GM12878 (cell line): ENCODE measurements around the gene RPS6KL1. TPM values are rescaled to one million over a fixed set of nuclear protein-coding genes. Genes with fewer than 3 reads are reported as not detected.

Experiments used
- ATAC-seq: fragments of 200-7000 bp; cut with Tn5 transposase; 3 replicates; pipeline ENCODE4 v1.9.1; 2020; ENCODE audit warnings: mild to moderate bottlenecking, moderate library complexity
- BruUV-seq: library from RNA; stranded (reverse); fragments of 400-500 nt; replicated peaks from 2 replicates; lab custom pipeline; 2021; lab: Mats Ljungman, UMichigan
- CTCF ChIA-PET: fragments of 300-600 bp; sonication (Branson Sonifier 250); formaldehyde crosslinking; extraction: SDS; loops from one replicate; lab custom pipeline; 2021; ENCODE audit warnings: inconsistent platforms; lab: Yijun Ruan, JAX
- POLR2A ChIA-PET: fragments of 350-600 bp; formaldehyde crosslinking; extraction: SDS; loops from one replicate; lab custom pipeline; 2021; ENCODE audit warnings: inconsistent platforms; lab: Charles Lee
- RAD21 ChIA-PET: fragments of 300-600 bp; sonication (Branson Sonifier 250); formaldehyde crosslinking; loops from one replicate; lab custom pipeline; 2023; ENCODE audit warnings: antibody characterized with exemption; ENCODE audit not compliant: unreplicated experiment; lab: Charles Lee
- SMC1A ChIA-PET: fragments of 300-600 bp; sonication (Branson Sonifier 250); formaldehyde crosslinking; loops from one replicate; lab custom pipeline; 2023; ENCODE audit not compliant: unreplicated experiment, uncharacterized antibody; lab: Charles Lee
- DNase-seq: peaks from one replicate; pipeline ENCODE4 v3.0.0-alpha.2; 2011; ENCODE audit warnings: low read depth, low spot score
- FAIRE-seq: peaks from 3 replicates; lab custom pipeline; 2011; peaks lifted over from hg19 to GRCh38; lab: Jason Lieb, UNC
- H2AFZ ChIP-seq: 2 replicates; pipeline ENCODE4 v1.6.0; 2011; ENCODE audit warnings: low read depth, low read length, control low read depth; ENCODE audit not compliant: control insufficient read depth
- H3K27ac ChIP-seq: 2 replicates; pipeline ENCODE4 v1.5.1; 2011; ENCODE audit warnings: control low read depth; ENCODE audit not compliant: control insufficient read depth, insufficient read depth
- H3K27me3 ChIP-seq, 2 experiments: replicated peaks in 1 of 2; 2 replicates each; pipeline versions ENCODE4 v1.6.0 to v1.6.1; 2011; ENCODE audit warnings: low read length in 1 of 2; ENCODE audit not compliant: control insufficient read depth in 2 of 2, insufficient read depth in 2 of 2
- H3K36me3 ChIP-seq, 2 experiments: 2 replicates each; pipeline ENCODE4 v1.5.1; 2011; ENCODE audit warnings: low read length in 1 of 2; ENCODE audit not compliant: control insufficient read depth in 2 of 2, insufficient read depth in 2 of 2
- H3K4me1 ChIP-seq: 2 replicates; pipeline ENCODE4 v1.6.1; 2011; ENCODE audit warnings: mild to moderate bottlenecking, low read length, moderate library complexity, mixed read lengths; ENCODE audit not compliant: control insufficient read depth, insufficient read depth
- H3K4me2 ChIP-seq: 2 replicates; pipeline ENCODE4 v1.6.0; 2011; ENCODE audit warnings: control low read depth; ENCODE audit not compliant: control insufficient read depth, insufficient read depth
- H3K4me3 ChIP-seq: fragments of 200-600 bp; sonication (generic); 2 replicates; pipeline ENCODE4 v1.5.1; 2016
- H3K79me2 ChIP-seq: 2 replicates; pipeline ENCODE4 v1.6.0; 2011; ENCODE audit warnings: low read length; ENCODE audit not compliant: control insufficient read depth, insufficient read depth
- H3K9ac ChIP-seq: 2 replicates; pipeline ENCODE4 v1.8.0; 2011; ENCODE audit warnings: low read length, control low read depth, mixed read lengths; ENCODE audit not compliant: control insufficient read depth, insufficient read depth
- H3K9me3 ChIP-seq: replicated peaks from 3 replicates; pipeline ENCODE4 v1.5.1; 2011; ENCODE audit warnings: mild to moderate bottlenecking, low read length; ENCODE audit not compliant: control insufficient read depth, insufficient read depth
- H4K20me1 ChIP-seq: 2 replicates; pipeline ENCODE4 v1.6.0; 2011; ENCODE audit not compliant: control insufficient read depth, insufficient read depth
- MYC ChIP-seq: IDR thresholded peaks from 2 replicates; pipeline ENCODE4 v1.6.1; 2011; ENCODE audit warnings: mild to moderate bottlenecking, low read length, moderate library complexity, inconsistent platforms; ENCODE audit not compliant: insufficient read depth, insufficient replicate concordance, insufficient read length, severe bottlenecking
- ZBED1 ChIP-seq: IDR thresholded peaks from 2 replicates; pipeline ENCODE4 v1.6.1; 2016; ENCODE audit warnings: borderline replicate concordance
- ZSCAN29 ChIP-seq: fragments of 450-650 bp; IDR thresholded peaks from 2 replicates; pipeline ENCODE4 v1.6.1; 2017; ENCODE audit warnings: mild to moderate bottlenecking, moderate library complexity
- WGBS: methylation state at CpG from one replicate; pipeline ENCODE4 v1.1.6; 2016; ENCODE audit warnings: low lambda C conversion rate; ENCODE audit not compliant: insufficient replicate concordance, insufficient coverage; ENCODE audit errors: missing lambda C conversion rate; 5-methylcytosine and 5-hydroxymethylcytosine counted together
- in situ Hi-C: fragments of 300-500 bp; cut with MboI; formaldehyde crosslinking; loops from 9 replicates; pipeline ENCODE4 v1.14.3; 2018; ENCODE audit warnings: mixed read lengths
- intact Hi-C: fragments of 100-400 bp; cut with micrococcal nuclease; formaldehyde crosslinking; loops from one replicate; pipeline ENCODE4 v1.14.2; 2022; ENCODE audit not compliant: unreplicated experiment
- polyA plus RNA-seq, 11 experiments: library from polyadenylated mRNA; depleted of rRNA in 4 of 11; unstranded in 6 of 11; stranded (reverse) in 5 of 11; fragments of >200 nt; fragmentation: Nextera tagmentation in 4 of 11; fragmentation: Illumina TruSeq in 1 of 11; extraction: Ambion mirVana in 4 of 11; extraction: Trizol in 1 of 11; gene quantifications; 1 replicate in 1 of 11; 2 replicates in 10 of 11; pipeline versions ENCODE4 v1.2.1 to v1.2.3, GENCODE V29; 2011 to 2016; ENCODE audit warnings: inconsistent platforms in 2 of 11, missing spikeins in 2 of 11, low read depth in 1 of 11
- total RNA-seq, 4 experiments: library from RNA; depleted of rRNA in 3 of 4; stranded (reverse); fragments of >200 nt in 3 of 4; fragmentation: Illumina TruSeq in 1 of 4; extraction: Trizol in 1 of 4; gene quantifications; 2 replicates each; pipeline versions ENCODE4 v1.2.1 to v1.2.3, GENCODE V29; 2013 to 2021
- TF ChIP-seq, protein P1 (sequence below): fragments of 450-650 bp; formaldehyde crosslinking; IDR thresholded peaks from 2 replicates; pipeline ENCODE4 v1.4.0; 2020; ENCODE audit warnings: mild to moderate bottlenecking, moderate library complexity
- TF ChIP-seq, protein P2 (sequence below): fragments of 450-650 bp; IDR thresholded peaks from 2 replicates; pipeline ENCODE4 v1.6.1; 2016; ENCODE audit warnings: mild to moderate bottlenecking

RPS6KL1 gene
- total and polyA plus RNA-seq, 10 of the 15 experiments (the other 5 are each of a cell fraction or from before 2014, with no cell fraction given), result 0.04 to 4.2 (median 2.0) TPM

DNA sequence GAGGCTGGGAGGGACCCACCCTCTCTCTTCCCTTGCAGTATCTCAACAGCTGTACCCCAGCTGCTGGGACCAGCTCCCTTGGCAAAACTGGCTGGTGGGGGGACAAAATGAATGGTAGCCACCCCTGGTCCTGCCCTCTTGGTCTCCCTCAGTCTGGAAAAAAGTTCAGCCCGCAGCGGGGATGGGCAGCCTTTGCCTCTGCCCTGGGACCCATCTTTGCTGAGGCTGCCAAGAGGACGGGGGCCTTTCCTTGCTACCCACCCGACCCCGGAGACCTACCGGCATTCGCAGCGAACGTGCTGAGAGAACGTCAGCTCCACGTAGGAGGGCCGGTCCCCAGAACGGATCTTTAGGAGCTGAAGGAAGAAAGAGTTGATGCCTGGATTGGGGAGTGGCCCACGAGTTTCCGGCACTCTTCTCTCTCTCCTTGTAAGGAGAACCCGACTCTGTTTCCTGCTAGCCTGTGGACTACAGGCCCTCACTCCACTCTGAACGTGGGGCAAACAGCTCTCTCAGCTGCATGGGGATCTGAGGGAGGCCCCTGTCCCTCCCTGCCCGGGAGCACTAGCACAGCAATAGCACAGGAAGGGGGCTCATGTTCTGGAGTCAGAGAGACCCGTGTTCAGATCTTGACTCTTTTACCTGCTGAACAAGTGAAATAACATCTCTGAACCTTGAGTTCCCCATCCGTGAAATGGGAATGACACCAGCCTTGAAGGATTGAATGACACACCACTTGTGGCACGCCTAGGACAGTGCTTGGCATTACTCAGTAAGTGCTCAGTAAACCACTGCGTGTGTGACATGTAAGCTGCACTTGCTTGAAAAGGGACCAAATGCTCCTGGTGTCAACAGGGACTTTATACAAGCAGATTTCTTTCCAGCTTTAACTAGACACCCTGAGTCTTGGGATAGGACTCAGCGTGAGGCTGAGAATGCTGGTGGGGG, 25.4 kb upstream of the RPS6KL1 start:
- 60% methylated on average over 22 of the region's 23 CpGs for WGBS
- Histone ChIP-seq H3K4me2 (no peak overlapping the region), H3K4me1 (peaks cover 4% of the 10 kb centered on the region), H3K36me3 (no peaks in the 10 kb centered on the region), H3K27me3 (no peaks in the 10 kb centered on the region), H3K9me3 (no peaks in the 10 kb centered on the region), H2AFZ (no peak overlapping the region), H3K79me2 (no peaks in the 10 kb centered on the region), H3K27ac (no peak overlapping the region), H3K9ac (no peak overlapping the region), H3K4me3 (no peak overlapping the region), H4K20me1 (no peaks in the 10 kb centered on the region)
- ATAC-seq (no peak), DNase-seq (no peak), FAIRE-seq (no peak)
- CTCF ChIA-PET, result interaction anchor here (1.1 to 9.1 kb wide), 10 partner anchors 10 to 140 kb away, joined by 3 to 129 read pairs (median 6); partner anchors contain the start of gene EIF2B2
- RAD21 ChIA-PET, result interaction anchor here (0.8 to 2.6 kb wide), 3 partner anchors 13 to 140 kb away, joined by 4 to 17 read pairs (median 5); no protein-coding TSS in a partner anchor
- in situ Hi-C loops, result no loop called here
- POLR2A ChIA-PET, result no interaction called here
- SMC1A ChIA-PET, result interaction anchor here (0.8 to 6.1 kb wide), 7 partner anchors 13 to 176 kb away, joined by 3 to 32 read pairs (median 3); partner anchors contain the start of gene ACYP1
- TF ChIP-seq MYC (no peak), ZBED1 (no peak), ZSCAN29 (no peak)
- TF ChIP-seq, protein P1, sequence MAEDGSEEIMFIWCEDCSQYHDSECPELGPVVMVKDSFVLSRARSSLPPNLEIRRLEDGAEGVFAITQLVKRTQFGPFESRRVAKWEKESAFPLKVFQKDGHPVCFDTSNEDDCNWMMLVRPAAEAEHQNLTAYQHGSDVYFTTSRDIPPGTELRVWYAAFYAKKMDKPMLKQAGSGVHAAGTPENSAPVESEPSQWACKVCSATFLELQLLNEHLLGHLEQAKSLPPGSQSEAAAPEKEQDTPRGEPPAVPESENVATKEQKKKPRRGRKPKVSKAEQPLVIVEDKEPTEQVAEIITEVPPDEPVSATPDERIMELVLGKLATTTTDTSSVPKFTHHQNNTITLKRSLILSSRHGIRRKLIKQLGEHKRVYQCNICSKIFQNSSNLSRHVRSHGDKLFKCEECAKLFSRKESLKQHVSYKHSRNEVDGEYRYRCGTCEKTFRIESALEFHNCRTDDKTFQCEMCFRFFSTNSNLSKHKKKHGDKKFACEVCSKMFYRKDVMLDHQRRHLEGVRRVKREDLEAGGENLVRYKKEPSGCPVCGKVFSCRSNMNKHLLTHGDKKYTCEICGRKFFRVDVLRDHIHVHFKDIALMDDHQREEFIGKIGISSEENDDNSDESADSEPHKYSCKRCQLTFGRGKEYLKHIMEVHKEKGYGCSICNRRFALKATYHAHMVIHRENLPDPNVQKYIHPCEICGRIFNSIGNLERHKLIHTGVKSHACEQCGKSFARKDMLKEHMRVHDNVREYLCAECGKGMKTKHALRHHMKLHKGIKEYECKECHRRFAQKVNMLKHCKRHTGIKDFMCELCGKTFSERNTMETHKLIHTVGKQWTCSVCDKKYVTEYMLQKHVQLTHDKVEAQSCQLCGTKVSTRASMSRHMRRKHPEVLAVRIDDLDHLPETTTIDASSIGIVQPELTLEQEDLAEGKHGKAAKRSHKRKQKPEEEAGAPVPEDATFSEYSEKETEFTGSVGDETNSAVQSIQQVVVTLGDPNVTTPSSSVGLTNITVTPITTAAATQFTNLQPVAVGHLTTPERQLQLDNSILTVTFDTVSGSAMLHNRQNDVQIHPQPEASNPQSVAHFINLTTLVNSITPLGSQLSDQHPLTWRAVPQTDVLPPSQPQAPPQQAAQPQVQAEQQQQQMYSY (CRISPR knock-in tag), result no peak
- TF ChIP-seq, protein P2, sequence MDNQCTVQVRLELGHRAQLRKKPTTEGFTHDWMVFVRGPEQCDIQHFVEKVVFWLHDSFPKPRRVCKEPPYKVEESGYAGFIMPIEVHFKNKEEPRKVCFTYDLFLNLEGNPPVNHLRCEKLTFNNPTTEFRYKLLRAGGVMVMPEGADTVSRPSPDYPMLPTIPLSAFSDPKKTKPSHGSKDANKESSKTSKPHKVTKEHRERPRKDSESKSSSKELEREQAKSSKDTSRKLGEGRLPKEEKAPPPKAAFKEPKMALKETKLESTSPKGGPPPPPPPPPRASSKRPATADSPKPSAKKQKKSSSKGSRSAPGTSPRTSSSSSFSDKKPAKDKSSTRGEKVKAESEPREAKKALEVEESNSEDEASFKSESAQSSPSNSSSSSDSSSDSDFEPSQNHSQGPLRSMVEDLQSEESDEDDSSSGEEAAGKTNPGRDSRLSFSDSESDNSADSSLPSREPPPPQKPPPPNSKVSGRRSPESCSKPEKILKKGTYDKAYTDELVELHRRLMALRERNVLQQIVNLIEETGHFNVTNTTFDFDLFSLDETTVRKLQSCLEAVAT, result no peak
- intact Hi-C loops, result loop anchor here (10.0 kb wide), 1 partner anchor 356 kb away; no protein-coding TSS in a partner anchor
- BruUV-seq, result no TSS peak
